Measurements from ENCODE around the gene TMEM269. TPM values are rescaled to one million over a fixed set of nuclear protein-coding genes. Genes with fewer than 3 reads are reported as not detected.

Gene TMEM269
- total and polyA plus RNA-seq, 10 of the 15 experiments (the other 5 are each of a cell fraction or from before 2014, with no cell fraction given): 0.02 to 0.26 (median 0.06) TPM; not detected in 2

DNA sequence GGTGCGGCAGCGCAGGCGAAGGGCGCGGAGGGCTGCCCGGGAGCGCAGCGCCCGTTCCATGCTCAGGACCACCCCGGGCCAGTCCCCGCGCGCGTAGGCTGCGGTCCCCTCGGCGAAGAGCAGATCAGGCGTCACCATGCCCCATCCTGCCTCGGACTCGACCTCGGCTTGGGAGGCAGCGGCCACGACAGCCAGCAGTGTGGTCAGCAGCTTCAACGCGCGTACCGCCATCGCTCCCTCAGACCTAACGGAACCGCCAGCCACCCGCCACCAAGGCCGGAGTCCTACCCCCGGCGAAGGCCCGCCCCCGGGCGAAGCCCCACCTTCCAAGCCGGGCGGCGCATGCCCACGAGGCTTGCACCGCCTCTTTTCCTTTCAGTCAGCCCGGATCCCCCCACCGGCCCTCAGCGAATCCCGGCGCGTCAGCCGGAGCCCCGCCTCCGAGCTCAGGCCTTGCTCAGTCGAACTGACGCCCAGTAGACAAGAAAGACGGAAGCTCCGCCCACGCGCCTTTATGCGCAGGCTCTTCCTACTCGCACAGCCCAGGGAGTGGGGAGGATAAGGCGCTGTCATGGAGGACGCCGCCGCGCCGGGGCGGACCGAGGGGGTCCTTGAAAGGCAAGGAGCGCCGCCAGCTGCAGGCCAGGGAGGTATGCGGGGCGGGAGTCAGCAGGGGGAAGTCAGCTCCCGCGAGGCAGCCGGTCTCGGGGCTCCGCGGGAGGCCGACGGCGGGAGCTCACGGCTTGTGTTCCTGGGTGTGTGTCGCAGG, 17.9 kb upstream of the TMEM269 start, which contains the start of the genes C1orf50 and P3H1 (continued):
- TF ChIP-seq, protein P1, sequence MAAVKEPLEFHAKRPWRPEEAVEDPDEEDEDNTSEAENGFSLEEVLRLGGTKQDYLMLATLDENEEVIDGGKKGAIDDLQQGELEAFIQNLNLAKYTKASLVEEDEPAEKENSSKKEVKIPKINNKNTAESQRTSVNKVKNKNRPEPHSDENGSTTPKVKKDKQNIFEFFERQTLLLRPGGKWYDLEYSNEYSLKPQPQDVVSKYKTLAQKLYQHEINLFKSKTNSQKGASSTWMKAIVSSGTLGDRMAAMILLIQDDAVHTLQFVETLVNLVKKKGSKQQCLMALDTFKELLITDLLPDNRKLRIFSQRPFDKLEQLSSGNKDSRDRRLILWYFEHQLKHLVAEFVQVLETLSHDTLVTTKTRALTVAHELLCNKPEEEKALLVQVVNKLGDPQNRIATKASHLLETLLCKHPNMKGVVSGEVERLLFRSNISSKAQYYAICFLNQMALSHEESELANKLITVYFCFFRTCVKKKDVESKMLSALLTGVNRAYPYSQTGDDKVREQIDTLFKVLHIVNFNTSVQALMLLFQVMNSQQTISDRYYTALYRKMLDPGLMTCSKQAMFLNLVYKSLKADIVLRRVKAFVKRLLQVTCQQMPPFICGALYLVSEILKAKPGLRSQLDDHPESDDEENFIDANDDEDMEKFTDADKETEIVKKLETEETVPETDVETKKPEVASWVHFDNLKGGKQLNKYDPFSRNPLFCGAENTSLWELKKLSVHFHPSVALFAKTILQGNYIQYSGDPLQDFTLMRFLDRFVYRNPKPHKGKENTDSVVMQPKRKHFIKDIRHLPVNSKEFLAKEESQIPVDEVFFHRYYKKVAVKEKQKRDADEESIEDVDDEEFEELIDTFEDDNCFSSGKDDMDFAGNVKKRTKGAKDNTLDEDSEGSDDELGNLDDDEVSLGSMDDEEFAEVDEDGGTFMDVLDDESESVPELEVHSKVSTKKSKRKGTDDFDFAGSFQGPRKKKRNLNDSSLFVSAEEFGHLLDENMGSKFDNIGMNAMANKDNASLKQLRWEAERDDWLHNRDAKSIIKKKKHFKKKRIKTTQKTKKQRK (IDR thresholded peaks at IDR 0.05; ENCODE audit: low read depth, low read length): no peak
- no peak; the same call in 1 of the 2 replicates for TF ChIP-seq SIN3A (IDR thresholded peaks at IDR 0.05; ENCODE audit: low read depth, low read length)
- peak; percentile 71 for TF ChIP-seq TAF1 (IDR thresholded peaks at IDR 0.05; ENCODE audit: borderline replicate concordance, low read depth, low read length)
- TF ChIP-seq ZSCAN29 (IDR thresholded peaks at IDR 0.05): no peak
- TF ChIP-seq NFYB (IDR thresholded peaks at IDR 0.05; ENCODE audit: insufficient read depth, low read depth, low read length): no peak; the same call in 1 of the 2 replicates
- TF ChIP-seq CBFB (IDR thresholded peaks at IDR 0.05; ENCODE audit: low read depth): peak; percentile 70
- TF ChIP-seq NFYA (IDR thresholded peaks at IDR 0.05; ENCODE audit: borderline replicate concordance, low read depth, low read length): no peak
- TF ChIP-seq MTA3 (IDR thresholded peaks at IDR 0.05; ENCODE audit: borderline replicate concordance, low read length): no peak
- TF ChIP-seq IKZF1 (conservative IDR thresholded peaks at IDR 0.05): peak; percentile 35; the same call in 1 of the 2 replicates
- peak; percentile 47; the same call in 1 of the 2 replicates for TF ChIP-seq ZNF207 (IDR thresholded peaks at IDR 0.05; ENCODE audit: borderline replicate concordance)
- TF ChIP-seq GATAD2B (conservative IDR thresholded peaks at IDR 0.05; ENCODE audit: low read depth): peak; percentile 81
- peak; percentile 77; the same call in 2 of the 3 replicates for TF ChIP-seq POU2F2 (IDR thresholded peaks at IDR 0.05; ENCODE audit: borderline replicate concordance, low read depth, low read length)
- TF ChIP-seq PML (IDR thresholded peaks at IDR 0.05; ENCODE audit: low read length): peak; percentile 95
- no peak for TF ChIP-seq BMI1 (IDR thresholded peaks at IDR 0.05; ENCODE audit: borderline replicate concordance)
- no peak for TF ChIP-seq WRNIP1 (IDR thresholded peaks at IDR 0.05; ENCODE audit: borderline replicate concordance, low read depth, low read length)
- peak; percentile 73 for TF ChIP-seq RELA (IDR thresholded peaks at IDR 0.05; ENCODE audit: borderline replicate concordance, partially characterized antibody)
- no peak for TF ChIP-seq TCF12 (IDR thresholded peaks at IDR 0.05; ENCODE audit: low read depth, low read length)
- TF ChIP-seq RFX5 (IDR thresholded peaks at IDR 0.05; ENCODE audit: low read depth, low read length): no peak
- TF ChIP-seq, protein P2, sequence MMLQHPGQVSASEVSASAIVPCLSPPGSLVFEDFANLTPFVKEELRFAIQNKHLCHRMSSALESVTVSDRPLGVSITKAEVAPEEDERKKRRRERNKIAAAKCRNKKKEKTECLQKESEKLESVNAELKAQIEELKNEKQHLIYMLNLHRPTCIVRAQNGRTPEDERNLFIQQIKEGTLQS (IDR thresholded peaks at IDR 0.05; ENCODE audit: borderline replicate concordance, extremely low read depth, low read depth, low read length): no peak
- no peak for TF ChIP-seq ZBTB4 (CRISPR knock-in tag; IDR thresholded peaks at IDR 0.05)
- TF ChIP-seq ZNF622 (IDR thresholded peaks at IDR 0.05): no peak
- no peak for TF ChIP-seq EZH2 (IDR thresholded peaks at IDR 0.05; ENCODE audit: borderline replicate concordance, control insufficient read depth, low read depth, low read length)
- TF ChIP-seq PAX8 (IDR thresholded peaks at IDR 0.05): no peak
- TF ChIP-seq EP300 (IDR thresholded peaks at IDR 0.05; ENCODE audit: borderline replicate concordance in 1 of 2, control insufficient read depth in 1 of 2, low read depth in 2 of 2, low read length in 2 of 2): no peak

All from GM12878 (cell line).